Trophoblast cell (in vitro differentiated cells and primary cell): ENCODE measurements around the gene ZNF700.

Experiments used
- DNase-seq, 2 donors: peaks; one replicate each; pipeline ENCODE4 v3.0.0-alpha.2; 2016
- H2AFZ ChIP-seq: 2 replicates; pipeline ENCODE4 v1.6.1; 2013; ENCODE audit warnings: low read length, moderate library complexity, mild to moderate bottlenecking; ENCODE audit not compliant: insufficient read depth, poor library complexity
- H2AK5ac ChIP-seq: 2 replicates; pipeline ENCODE4 v1.6.1; 2013; ENCODE audit warnings: mild to moderate bottlenecking, low read length
- H2BK120ac ChIP-seq: 2 replicates; pipeline ENCODE4 v1.6.1; 2013; ENCODE audit warnings: low read length, mild to moderate bottlenecking, moderate library complexity; ENCODE audit not compliant: insufficient read depth, poor library complexity
- H2BK12ac ChIP-seq: 2 replicates; pipeline ENCODE4 v1.6.1; 2013; ENCODE audit warnings: mild to moderate bottlenecking, low read length, moderate library complexity
- H2BK5ac ChIP-seq: 2 replicates; pipeline ENCODE4 v1.6.1; 2013; ENCODE audit warnings: low read length, low read depth, moderate library complexity, mild to moderate bottlenecking; ENCODE audit not compliant: poor library complexity
- H3K14ac ChIP-seq: 2 replicates; pipeline ENCODE4 v1.6.1; 2013; ENCODE audit warnings: mild to moderate bottlenecking, low read length
- H3K18ac ChIP-seq: 2 replicates; pipeline ENCODE4 v1.6.1; 2013; ENCODE audit warnings: mild to moderate bottlenecking, low read length
- H3K23ac ChIP-seq: 2 replicates; pipeline ENCODE4 v1.6.1; 2013; ENCODE audit warnings: low read length
- H3K27ac ChIP-seq: 2 replicates; pipeline ENCODE4 v1.5.1; 2013; ENCODE audit warnings: low read depth, mild to moderate bottlenecking, inconsistent platforms, low read length, moderate library complexity
- H3K27me3 ChIP-seq: 2 replicates; pipeline ENCODE4 v1.6.1; 2013; ENCODE audit warnings: inconsistent platforms, mild to moderate bottlenecking, low read length, moderate library complexity; ENCODE audit not compliant: insufficient read depth
- H3K36me3 ChIP-seq, 2 experiments: 1 replicate in 1 of 2; 2 replicates in 1 of 2; pipeline ENCODE4 v1.6.1; 2013; ENCODE audit warnings: low read length in 2 of 2, mild to moderate bottlenecking in 2 of 2, moderate library complexity in 1 of 2; ENCODE audit not compliant: insufficient read depth in 2 of 2, control insufficient read depth in 1 of 2
- H3K4ac ChIP-seq: 2 replicates; pipeline ENCODE4 v1.6.1; 2013; ENCODE audit warnings: low read depth, mild to moderate bottlenecking, low read length, moderate library complexity
- H3K4me1 ChIP-seq, 2 experiments: 1 replicate in 1 of 2; 2 replicates in 1 of 2; pipeline ENCODE4 v1.6.1; 2013; ENCODE audit warnings: low read length in 2 of 2, mild to moderate bottlenecking in 2 of 2, moderate library complexity in 1 of 2; ENCODE audit not compliant: insufficient read depth in 2 of 2, control insufficient read depth in 1 of 2
- H3K4me2 ChIP-seq: 2 replicates; pipeline ENCODE4 v1.6.1; 2013; ENCODE audit warnings: inconsistent platforms, mild to moderate bottlenecking, low read length, moderate library complexity
- H3K4me3 ChIP-seq: 2 replicates; pipeline ENCODE4 v1.5.1; 2013; ENCODE audit warnings: mild to moderate bottlenecking, low read depth, low read length, inconsistent platforms
- H3K79me1 ChIP-seq: one replicate; pipeline ENCODE4 v1.6.1; 2013; ENCODE audit warnings: low read length
- H3K79me2 ChIP-seq: 2 replicates; pipeline ENCODE4 v1.6.1; 2013; ENCODE audit warnings: low read length, mild to moderate bottlenecking; ENCODE audit not compliant: control insufficient read depth, insufficient read depth, poor library complexity
- H3K9ac ChIP-seq: 2 replicates; pipeline ENCODE4 v1.6.1; 2013; ENCODE audit warnings: mild to moderate bottlenecking, low read length
- H3K9me3 ChIP-seq: 2 replicates; pipeline ENCODE4 v1.6.1; 2013; ENCODE audit warnings: low read depth, mild to moderate bottlenecking, control low read depth, inconsistent platforms, low read length; ENCODE audit not compliant: insufficient read depth
- H4K12ac ChIP-seq: 2 replicates; pipeline ENCODE4 v1.6.1; 2013; ENCODE audit warnings: low read depth, mild to moderate bottlenecking, low read length, moderate library complexity
- H4K8ac ChIP-seq: 2 replicates; pipeline ENCODE4 v1.6.1; 2013; ENCODE audit warnings: low read depth, mild to moderate bottlenecking, low read length, moderate library complexity
- H4K91ac ChIP-seq: one replicate; pipeline ENCODE4 v1.6.1; 2013; ENCODE audit warnings: low read depth, mild to moderate bottlenecking, low read length, moderate library complexity
- WGBS: extraction: QIAGEN DNeasy Blood & Tissue Kit; methylation state at CpG from one replicate; pipeline ENCODE4 v1.1.7; 2013; ENCODE audit warnings: missing lambda C conversion rate; ENCODE audit not compliant: insufficient read length, insufficient coverage; ENCODE audit errors: extremely low coverage; 5-methylcytosine and 5-hydroxymethylcytosine counted together

ZNF700 gene

GRCh38 chr19:11979527-11979926, 54.6 kb downstream of the ZNF700 start:
- no CpG with 5 or more reads among the region's 4 CpGs for WGBS
- peaks cover 5 to 9% of the 10 kb centered on the region in 2 experiments for H3K36me3 ChIP-seq
- H2AFZ ChIP-seq: no peak overlapping the region
- H3K27ac ChIP-seq: no peak overlapping the region
- H3K27me3 ChIP-seq: no peaks in the 10 kb centered on the region
- no peak overlapping the region for H3K4ac ChIP-seq
- no peaks in the 10 kb centered on the region for H3K79me1 ChIP-seq
- peaks cover 23% of the 10 kb centered on the region for H3K9me3 ChIP-seq
- no peak overlapping the region for H4K91ac ChIP-seq
- H4K12ac ChIP-seq: no peak overlapping the region
- H2BK120ac ChIP-seq: no peak overlapping the region
- no peak overlapping the region for H3K4me3 ChIP-seq
- H3K9ac ChIP-seq: no peak overlapping the region
- H3K79me2 ChIP-seq: no peaks in the 10 kb centered on the region
- H2AK5ac ChIP-seq: no peak overlapping the region
- no peak overlapping the region for H3K4me2 ChIP-seq
- H3K4me1 ChIP-seq: no peaks in the 10 kb centered on the region
- H3K14ac ChIP-seq: no peak overlapping the region
- H4K8ac ChIP-seq: no peak overlapping the region
- no peak overlapping the region for H2BK5ac ChIP-seq
- H2BK12ac ChIP-seq: no peak overlapping the region
- H3K23ac ChIP-seq: no peak overlapping the region
- DNase-seq: no peak
- no peak overlapping the region for H3K18ac ChIP-seq

- H3K4me2 ChIP-seq: no peak overlapping the region
- DNase-seq: peak; percentile 61 to 65
- no peak overlapping the region for H3K4me3 ChIP-seq
- no peak overlapping the region for H3K4ac ChIP-seq
- no peak overlapping the region for H2AFZ ChIP-seq
- no peak overlapping the region for H4K8ac ChIP-seq
- H2BK120ac ChIP-seq: no peak overlapping the region
- H3K9ac ChIP-seq: no peak overlapping the region
- peaks cover under 1% of the 10 kb centered on the region for H3K79me1 ChIP-seq
- no peaks in the 10 kb centered on the region for H3K4me1 ChIP-seq
- WGBS: no CpG with 5 or more reads among the region's 4 CpGs
- peaks cover 4 to 8% of the 10 kb centered on the region in 2 experiments for H3K36me3 ChIP-seq
- peaks cover 19% of the 10 kb centered on the region for H3K9me3 ChIP-seq
- H3K14ac ChIP-seq: no peak overlapping the region
- no peak overlapping the region for H3K23ac ChIP-seq
- no peak overlapping the region for H3K27ac ChIP-seq
- no peak overlapping the region for H2BK12ac ChIP-seq
- no peak overlapping the region for H4K12ac ChIP-seq
- H3K79me2 ChIP-seq: no peaks in the 10 kb centered on the region
- no peaks in the 10 kb centered on the region for H3K27me3 ChIP-seq
- no peak overlapping the region for H2AK5ac ChIP-seq
- H4K91ac ChIP-seq: no peak overlapping the region
- H3K18ac ChIP-seq: no peak overlapping the region
- H2BK5ac ChIP-seq: no peak overlapping the region
Observed at GRCh38 chr19:11982526-11982925, 57.6 kb downstream of the ZNF700 start.

- Histone ChIP-seq H3K4me2 (no peak overlapping the region), H3K4me1 (no peaks in the 10 kb centered on the region), H4K12ac (no peak overlapping the region), H4K91ac (no peak overlapping the region), H2BK12ac (no peak overlapping the region), H3K18ac (no peak overlapping the region), H3K27me3 (no peaks in the 10 kb centered on the region), H3K79me2 (peaks cover 3% of the 10 kb centered on the region), H2AFZ (no peak overlapping the region), H2BK5ac (no peak overlapping the region), H3K9me3 (peaks cover 14% of the 10 kb centered on the region), H3K27ac (no peak overlapping the region), H3K4ac (no peak overlapping the region), H3K23ac (no peak overlapping the region), H3K14ac (no peak overlapping the region), H2AK5ac (no peak overlapping the region), H3K79me1 (peaks cover 3% of the 10 kb centered on the region), H3K9ac (no peak overlapping the region), H2BK120ac (no peak overlapping the region), H4K8ac (no peak overlapping the region), H3K4me3 (no peak overlapping the region), H3K36me3 (peaks cover 2 to 4% of the 10 kb centered on the region in 2 experiments)
- no peak for DNase-seq
- no CpG with 5 or more reads among the region's 5 CpGs for WGBS
Observed at GRCh38 chr19:11984986-11985385, 60.1 kb downstream of the ZNF700 start.

- Histone ChIP-seq H3K36me3 (peaks cover 0 to 2% of the 10 kb centered on the region in 2 experiments), H2BK5ac (no peak overlapping the region), H3K27me3 (no peaks in the 10 kb centered on the region), H3K9ac (no peak overlapping the region), H2AFZ (no peak overlapping the region), H3K14ac (no peak overlapping the region), H3K4ac (no peak overlapping the region), H3K9me3 (peaks cover 4% of the 10 kb centered on the region), H3K79me2 (peaks cover 3% of the 10 kb centered on the region), H4K8ac (no peak overlapping the region), H2BK120ac (no peak overlapping the region), H3K18ac (no peak overlapping the region), H3K4me3 (no peak overlapping the region), H4K12ac (no peak overlapping the region), H3K23ac (no peak overlapping the region), H2AK5ac (no peak overlapping the region), H3K27ac (no peak overlapping the region), H3K4me2 (no peak overlapping the region), H4K91ac (no peak overlapping the region), H2BK12ac (no peak overlapping the region), H3K4me1 (no peaks in the 10 kb centered on the region), H3K79me1 (peaks cover 3% of the 10 kb centered on the region)
- no CpG with 5 or more reads among the region's 17 CpGs for WGBS
- DNase-seq: peak; percentile 7 to 26
Observed at GRCh38 chr19:11986754-11987153, 61.8 kb downstream of the ZNF700 start.
